ENCODE results near the gene SPTLC2.
"Not testable (repeated sequence)": the region's sequence is repeated elsewhere in the genome, so short reads cannot be mapped to it uniquely, and the experiment has no call there.

The SPTLC2 gene

GRCh38 chr14:77589099-77589498 is 27.3 kb downstream of the SPTLC2 start:
- TF ChIP-seq CTCF (conservative IDR thresholded peaks at IDR 0.05; ENCODE audit: low read depth, low read length) = no peak
- DNase-seq (ENCODE audit: low read depth) = no peak
- no peak overlapping the region for H3K4me3 ChIP-seq (ENCODE audit: low read depth, low read length)

GRCh38 chr14:77588411-77589025 is 27.9 kb downstream of the SPTLC2 start:
- DNase-seq (ENCODE audit: low read depth); H3K4me3 ChIP-seq (ENCODE audit: low read depth, low read length): not testable (repeated sequence)

- DNase-seq (ENCODE audit: low read depth) = no peak
- no peak overlapping the region for H3K4me3 ChIP-seq (ENCODE audit: low read depth, low read length)
- TF ChIP-seq CTCF (conservative IDR thresholded peaks at IDR 0.05; ENCODE audit: low read depth, low read length) = no peak
Measured at GRCh38 chr14:77585385-77585784, 31.1 kb downstream of the SPTLC2 start.

GRCh38 chr14:77584809-77585208 is 31.6 kb downstream of the SPTLC2 start:
- H3K4me3 ChIP-seq (ENCODE audit: low read depth, low read length) = no peak overlapping the region
- no peak for DNase-seq (ENCODE audit: low read depth)
- no peak for TF ChIP-seq CTCF (conservative IDR thresholded peaks at IDR 0.05; ENCODE audit: low read depth, low read length)

GRCh38 chr14:77583657-77584056 is 32.8 kb downstream of the SPTLC2 start:
- H3K4me3 ChIP-seq (ENCODE audit: low read depth, low read length) = no peak overlapping the region
- no peak for DNase-seq (ENCODE audit: low read depth)
- TF ChIP-seq CTCF (conservative IDR thresholded peaks at IDR 0.05; ENCODE audit: low read depth, low read length) = no peak

- no peak overlapping the region for H3K4me3 ChIP-seq (ENCODE audit: low read depth, low read length)
- no peak for DNase-seq (ENCODE audit: low read depth)
- no peak for TF ChIP-seq CTCF (conservative IDR thresholded peaks at IDR 0.05; ENCODE audit: low read depth, low read length)
Measured at GRCh38 chr14:77582511-77582910, 33.9 kb downstream of the SPTLC2 start.

- peak overlapping the region; percentile 32 for H3K4me3 ChIP-seq (ENCODE audit: low read depth, low read length)
- TF ChIP-seq CTCF (conservative IDR thresholded peaks at IDR 0.05; ENCODE audit: low read depth, low read length) = no peak
- DNase-seq (ENCODE audit: low read depth) = peak; percentile 84
Measured at GRCh38 chr14:77580964-77581505, 35.4 kb downstream of the SPTLC2 start.
